HG02798 (cell line): ENCODE results near the gene PDK2.

Source experiments
- ATAC-seq: cut with Tn5 transposase; IDR thresholded peaks from one replicate; pipeline ENCODE4 v1.9.1; 2021; ENCODE audit warnings: mild to moderate bottlenecking; ENCODE audit not compliant: unreplicated experiment, poor library complexity

The PDK2 gene

GRCh38 chr17:50076591-50077235 lies 18.4 kb upstream of the PDK2 start:
- no peak for ATAC-seq

GRCh38 chr17:50078430-50078829 lies 16.7 kb upstream of the PDK2 start:
- ATAC-seq = no peak

- ATAC-seq = no peak
Measured at GRCh38 chr17:50079334-50080095, 15.6 kb upstream of the PDK2 start.

- no peak for ATAC-seq
Measured at GRCh38 chr17:50080096-50080480, 15.1 kb upstream of the PDK2 start.

GRCh38 chr17:50080827-50081226 lies 14.3 kb upstream of the PDK2 start:
- peak; percentile 72 for ATAC-seq

- no peak for ATAC-seq
Measured at GRCh38 chr17:50081757-50082156, 13.4 kb upstream of the PDK2 start.

GRCh38 chr17:50087246-50087911 lies 7.8 kb upstream of the PDK2 start:
- ATAC-seq = peak; percentile 74

- ATAC-seq = no peak
Measured at GRCh38 chr17:50087912-50088405, 7.2 kb upstream of the PDK2 start.

- ATAC-seq = no peak
Measured at GRCh38 chr17:50088952-50089825, 6.0 kb upstream of the PDK2 start.

GRCh38 chr17:50090071-50090470 lies 5.1 kb upstream of the PDK2 start:
- ATAC-seq = no peak

- ATAC-seq = no peak
Measured at GRCh38 chr17:50090971-50091917, 3.9 kb upstream of the PDK2 start.

GRCh38 chr17:50091918-50092285 lies 3.2 kb upstream of the PDK2 start:
- no peak for ATAC-seq

GRCh38 chr17:50093246-50093645 lies 1.9 kb upstream of the PDK2 start:
- no peak for ATAC-seq

GRCh38 chr17:50093807-50094206 lies 1.3 kb upstream of the PDK2 start:
- no peak for ATAC-seq

- peak; percentile 35 for ATAC-seq
Measured at GRCh38 chr17:50094243-50094752, 853 bp upstream of the PDK2 start.

- ATAC-seq = no peak
Measured at GRCh38 chr17:50095626-50096037, 481 bp downstream of the PDK2 start.

GRCh38 chr17:50096092-50096491 lies 941 bp downstream of the PDK2 start:
- ATAC-seq = no peak

- no peak for ATAC-seq
Measured at GRCh38 chr17:50096758-50097157, 1.6 kb downstream of the PDK2 start.

- ATAC-seq = no peak
Measured at GRCh38 chr17:50097455-50097854, 2.3 kb downstream of the PDK2 start.
